NCI-H1092 treated with DMSO at 0.1 percent for 48 hours (cell line): Measurements from ENCODE around the gene ECT2.
"Not testable (repeated sequence)": the region's sequence is repeated elsewhere in the genome, so short reads cannot be mapped to it uniquely, and the experiment has no call there.

Experiments used
- DNase-seq: peaks from one replicate; lab custom pipeline; 2025; lab: John Stamatoyannopoulos, UW

The ECT2 gene, protein sequence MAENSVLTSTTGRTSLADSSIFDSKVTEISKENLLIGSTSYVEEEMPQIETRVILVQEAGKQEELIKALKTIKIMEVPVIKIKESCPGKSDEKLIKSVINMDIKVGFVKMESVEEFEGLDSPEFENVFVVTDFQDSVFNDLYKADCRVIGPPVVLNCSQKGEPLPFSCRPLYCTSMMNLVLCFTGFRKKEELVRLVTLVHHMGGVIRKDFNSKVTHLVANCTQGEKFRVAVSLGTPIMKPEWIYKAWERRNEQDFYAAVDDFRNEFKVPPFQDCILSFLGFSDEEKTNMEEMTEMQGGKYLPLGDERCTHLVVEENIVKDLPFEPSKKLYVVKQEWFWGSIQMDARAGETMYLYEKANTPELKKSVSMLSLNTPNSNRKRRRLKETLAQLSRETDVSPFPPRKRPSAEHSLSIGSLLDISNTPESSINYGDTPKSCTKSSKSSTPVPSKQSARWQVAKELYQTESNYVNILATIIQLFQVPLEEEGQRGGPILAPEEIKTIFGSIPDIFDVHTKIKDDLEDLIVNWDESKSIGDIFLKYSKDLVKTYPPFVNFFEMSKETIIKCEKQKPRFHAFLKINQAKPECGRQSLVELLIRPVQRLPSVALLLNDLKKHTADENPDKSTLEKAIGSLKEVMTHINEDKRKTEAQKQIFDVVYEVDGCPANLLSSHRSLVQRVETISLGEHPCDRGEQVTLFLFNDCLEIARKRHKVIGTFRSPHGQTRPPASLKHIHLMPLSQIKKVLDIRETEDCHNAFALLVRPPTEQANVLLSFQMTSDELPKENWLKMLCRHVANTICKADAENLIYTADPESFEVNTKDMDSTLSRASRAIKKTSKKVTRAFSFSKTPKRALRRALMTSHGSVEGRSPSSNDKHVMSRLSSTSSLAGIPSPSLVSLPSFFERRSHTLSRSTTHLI

DNA sequence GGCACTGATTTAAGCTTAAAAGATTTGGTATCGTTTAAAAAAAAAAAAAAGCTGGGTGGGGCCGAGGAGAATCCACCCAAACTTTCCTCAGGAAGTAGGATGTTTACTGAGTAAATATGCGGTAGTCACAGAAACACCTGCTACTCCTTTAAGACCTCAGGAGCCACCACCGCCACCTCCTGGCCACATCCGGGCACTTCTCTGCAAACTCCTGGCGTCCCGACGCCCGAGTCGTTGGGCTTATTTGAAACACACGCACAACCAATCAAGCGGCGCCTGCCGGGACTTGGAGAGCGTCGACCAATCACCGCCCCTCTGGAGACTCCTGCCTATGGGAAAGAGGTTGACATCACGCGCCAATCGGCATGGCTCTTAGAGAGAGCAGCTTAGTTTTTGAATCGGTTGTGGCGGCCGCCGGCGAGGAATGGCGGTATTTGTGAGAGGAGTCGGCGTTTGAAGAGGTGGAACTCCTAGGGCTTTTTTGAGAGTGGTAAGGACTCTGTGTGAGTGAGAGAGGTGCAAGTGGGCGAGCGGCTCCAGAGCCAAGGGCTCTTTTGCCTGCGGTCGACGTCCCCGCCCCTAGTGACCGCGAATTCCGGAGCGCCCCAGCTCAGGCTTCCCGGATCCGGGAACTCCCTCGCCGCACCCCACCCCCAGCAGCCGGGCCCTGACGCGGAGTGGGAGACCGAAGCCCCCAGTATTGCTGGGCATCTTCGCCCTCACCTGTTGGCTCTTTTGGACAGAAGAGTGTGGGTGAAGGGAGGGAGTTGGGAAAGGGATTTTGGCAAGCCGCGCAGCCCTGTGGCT lies at the start of gene ECT2:
Gene ECT2 (plus strand): TSS at position 359 of the 807 bp plus-strand sequence. CDS start 3,805 bp downstream, outside the sequence.
- peak; percentile 99 for DNase-seq

DNA sequence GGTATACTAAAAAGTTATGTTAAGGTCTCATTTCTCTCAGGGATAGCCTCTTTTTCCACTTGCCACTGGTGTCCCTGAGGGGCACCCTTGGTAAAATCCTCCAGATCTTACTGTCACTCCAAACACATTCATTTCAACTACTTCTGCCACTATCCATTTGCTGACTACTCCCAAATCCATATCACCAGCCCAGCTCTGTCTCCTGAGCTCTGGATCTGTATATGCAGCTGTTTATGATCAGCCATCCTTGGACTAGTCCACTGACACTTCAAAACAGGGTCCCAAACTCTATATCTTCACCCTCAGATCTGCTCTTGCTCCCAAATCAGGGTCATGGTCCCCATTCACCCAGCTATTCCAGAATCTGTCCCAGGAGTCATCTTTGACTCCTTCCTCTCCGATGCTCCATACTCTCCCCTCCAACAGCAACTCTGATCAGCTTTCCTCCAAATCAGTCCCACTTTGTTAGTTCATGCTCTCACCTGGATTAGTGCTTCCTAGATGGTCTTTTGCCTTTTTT lies 49.5 kb upstream of the ECT2 start:
- DNase-seq = no peak

DNA sequence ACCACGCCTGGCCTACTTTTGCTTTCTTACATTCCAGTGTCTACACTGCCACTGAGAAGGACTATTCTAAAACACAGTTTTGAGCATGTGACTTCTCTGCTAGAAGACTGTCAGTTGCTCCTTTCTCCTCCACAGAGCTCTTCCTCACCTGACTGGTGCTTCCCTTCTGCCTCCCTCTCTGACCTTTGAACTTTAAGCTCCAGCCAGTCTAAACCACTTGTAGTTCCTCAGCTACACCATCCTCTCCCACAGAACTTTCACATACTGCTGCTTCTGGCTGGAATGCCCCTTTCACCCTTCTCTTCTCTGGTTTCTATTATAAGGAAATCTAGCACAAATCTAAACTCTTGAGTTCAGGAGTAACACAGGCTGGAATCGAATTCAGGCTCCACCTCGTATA lies 48.8 kb upstream of the ECT2 start:
- no peak for DNase-seq

GRCh38 chr3:172702256-172702655 lies 48.3 kb upstream of the ECT2 start:
- DNase-seq = no peak

GRCh38 chr3:172702731-172703130 lies 47.8 kb upstream of the ECT2 start:
- not testable (repeated sequence) for DNase-seq

DNA sequence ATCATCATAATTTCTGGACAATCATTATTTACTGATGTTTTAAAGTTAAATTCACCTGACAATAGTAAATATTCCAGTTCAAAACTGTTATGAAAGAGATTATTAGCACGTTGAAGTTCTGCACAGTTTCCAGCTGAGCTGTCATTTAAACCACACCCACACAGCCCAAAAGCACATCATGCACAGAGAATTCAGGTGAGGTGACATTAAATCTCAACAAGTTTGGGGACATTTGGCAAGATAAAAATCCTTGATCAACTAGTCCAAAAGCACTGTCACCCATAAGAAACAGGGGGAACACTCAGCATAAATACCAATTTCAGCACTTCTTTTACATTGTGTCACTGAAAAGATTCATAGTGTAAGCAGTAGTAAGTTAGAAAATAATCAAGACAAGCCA lies 46.5 kb upstream of the ECT2 start:
- DNase-seq = no peak

DNA sequence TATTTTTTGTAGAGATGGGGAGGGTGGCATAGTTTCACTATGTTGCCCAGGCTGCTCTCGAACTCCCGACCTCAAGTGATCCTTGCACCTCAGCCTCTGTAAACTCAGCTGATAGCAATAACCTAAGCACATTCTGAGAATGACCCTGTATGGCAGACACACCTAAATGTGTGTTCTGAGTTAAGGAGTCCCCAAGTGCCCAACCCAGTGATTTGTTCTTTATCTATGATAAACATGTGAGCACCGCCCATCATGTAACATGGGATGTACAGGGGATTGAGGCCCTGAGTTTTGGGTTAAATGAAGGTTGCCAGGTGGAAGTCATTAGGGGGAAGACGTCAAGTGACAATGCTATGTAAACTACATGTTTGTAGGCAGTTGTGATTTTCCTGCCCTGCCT lies 45.4 kb upstream of the ECT2 start:
- DNase-seq = no peak

DNA sequence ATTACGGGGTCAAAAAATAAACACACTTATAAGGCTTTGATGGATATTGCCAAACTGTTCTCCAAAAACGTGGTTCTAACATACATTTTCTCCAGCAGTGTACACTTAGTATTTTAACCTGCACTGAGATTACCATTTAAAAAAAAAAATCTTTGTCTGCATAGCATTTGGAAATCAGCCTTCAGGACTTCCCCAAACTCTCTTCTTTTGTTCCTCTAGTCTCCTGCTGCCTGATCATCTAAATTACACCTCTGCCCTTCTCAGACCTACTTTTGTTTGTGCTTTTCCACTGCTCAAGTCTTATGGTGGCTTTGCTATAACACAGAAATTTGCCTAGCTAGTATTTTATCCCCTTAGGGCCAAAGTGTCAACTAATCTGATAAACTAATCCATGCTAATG lies 43.5 kb upstream of the ECT2 start:
- DNase-seq = no peak

DNA sequence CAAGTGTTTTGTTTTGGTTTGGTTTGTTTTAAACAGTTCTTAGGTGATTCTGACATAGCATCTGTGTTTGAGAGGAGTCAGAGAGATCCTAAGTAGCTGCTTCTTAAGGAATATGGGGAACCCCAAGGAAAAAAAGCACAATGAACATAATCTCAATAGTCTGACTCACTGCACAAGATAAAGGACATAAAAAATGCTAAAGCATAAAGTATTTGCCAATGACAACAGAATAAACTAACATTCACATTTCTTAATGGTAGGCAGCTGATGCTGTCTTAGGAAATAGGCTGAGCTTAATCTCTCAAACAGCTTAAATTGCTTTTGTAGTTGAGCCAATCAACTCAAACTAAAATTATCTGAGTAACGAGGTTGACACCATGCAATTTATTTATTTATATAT lies 42.6 kb upstream of the ECT2 start:
- no peak for DNase-seq

DNA sequence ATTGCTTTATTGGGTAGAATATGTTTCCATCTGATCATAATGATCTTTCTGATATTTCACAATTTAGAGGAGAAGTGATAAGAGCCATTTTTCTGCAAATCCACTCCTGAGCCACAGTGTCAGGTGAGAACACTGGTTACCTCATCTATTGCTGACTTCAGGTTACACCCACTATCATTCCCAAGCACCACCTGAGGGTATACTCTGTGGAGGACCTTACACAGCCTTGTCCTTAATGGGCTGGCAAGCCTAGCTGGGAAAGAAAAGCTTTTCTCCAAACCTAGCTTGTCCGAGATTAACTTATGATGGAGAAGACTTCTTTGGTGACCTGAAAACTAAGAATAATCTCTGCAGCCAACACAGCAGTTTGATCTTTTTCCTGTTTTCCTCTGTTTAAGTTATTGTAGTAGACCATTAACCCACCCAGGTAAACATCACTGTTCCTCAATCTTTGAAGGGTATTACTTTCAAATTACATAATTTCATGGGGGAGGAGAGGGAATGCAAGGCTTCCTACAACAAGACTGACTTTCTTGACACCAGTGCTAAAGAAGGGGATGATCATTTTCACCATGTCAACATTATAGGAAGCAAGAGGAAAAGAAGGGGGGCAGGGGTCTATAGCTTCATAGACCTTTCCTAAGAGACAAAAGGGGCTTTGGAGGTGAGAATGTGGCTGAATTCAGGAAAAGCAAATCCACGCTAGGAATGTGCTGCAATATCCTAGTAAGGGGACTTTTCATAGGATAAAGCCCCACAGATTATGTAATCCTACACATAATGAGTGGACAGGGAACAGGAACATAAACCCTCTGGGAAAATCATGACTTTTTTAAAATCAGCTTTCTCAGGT lies 41.4 kb upstream of the ECT2 start:
- no peak for DNase-seq

GRCh38 chr3:172709774-172710663 lies 40.5 kb upstream of the ECT2 start:
- peak; percentile 27 for DNase-seq

DNA sequence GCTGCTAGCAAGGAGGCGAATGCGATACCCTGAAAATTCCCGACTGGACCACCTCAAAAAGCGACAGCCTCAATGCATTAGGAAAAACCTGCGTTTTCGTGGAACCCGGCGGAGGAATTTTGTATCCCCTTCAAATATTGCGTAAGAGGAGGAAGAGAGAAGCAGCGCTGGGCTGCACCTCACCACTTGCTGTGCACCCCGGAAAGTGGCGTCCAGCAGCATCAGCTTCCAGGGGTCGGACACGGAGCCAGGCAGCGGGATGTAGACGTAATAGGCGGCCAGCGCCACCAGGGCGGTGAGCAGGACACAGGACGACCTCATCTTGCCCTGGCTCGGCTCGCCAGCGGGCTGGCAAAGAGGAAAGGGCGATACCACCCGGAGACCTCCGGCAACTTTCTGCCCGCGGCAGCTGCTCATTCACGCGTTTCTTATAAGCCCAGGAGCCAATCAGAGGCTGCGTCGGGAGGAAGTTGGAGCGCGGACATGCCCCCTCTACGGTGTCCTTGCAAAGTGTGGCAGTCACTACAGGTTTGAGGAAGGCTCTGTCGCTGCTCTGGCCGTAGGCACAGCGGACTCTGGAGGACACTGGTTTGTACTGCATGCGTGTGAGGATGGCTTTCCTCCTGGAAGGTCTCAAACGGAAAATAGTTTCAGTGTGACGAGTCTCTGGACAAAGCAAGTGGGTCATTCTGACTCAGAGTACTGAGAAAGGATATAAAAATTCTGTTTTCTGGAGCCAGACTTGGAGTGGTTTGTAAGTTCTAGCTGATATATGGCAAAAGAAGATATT lies 39.7 kb upstream of the ECT2 start, which contains the start of gene NCEH1:
Gene NCEH1 (minus strand): TSS at position 404 of the 790 bp plus-strand sequence. CDS start 83 bp downstream, at position 321.
- DNase-seq = peak; percentile 91

DNA sequence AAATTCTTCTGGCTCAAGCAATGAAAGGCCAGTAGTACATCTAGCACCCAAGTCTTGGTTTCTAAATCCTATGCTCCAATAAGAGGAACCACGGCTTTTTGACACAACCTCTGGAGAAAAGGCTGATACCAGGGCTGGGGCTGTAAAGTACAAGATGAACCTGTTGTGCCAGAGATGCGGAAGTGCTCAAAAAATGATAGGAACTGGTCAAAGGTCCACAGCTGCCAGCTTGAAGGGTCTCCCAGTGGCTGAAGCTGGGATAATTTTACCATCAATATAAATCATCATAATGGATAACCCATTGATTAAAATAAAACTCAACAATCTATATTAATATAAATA lies 39.1 kb upstream of the ECT2 start:
- DNase-seq = no peak

DNA sequence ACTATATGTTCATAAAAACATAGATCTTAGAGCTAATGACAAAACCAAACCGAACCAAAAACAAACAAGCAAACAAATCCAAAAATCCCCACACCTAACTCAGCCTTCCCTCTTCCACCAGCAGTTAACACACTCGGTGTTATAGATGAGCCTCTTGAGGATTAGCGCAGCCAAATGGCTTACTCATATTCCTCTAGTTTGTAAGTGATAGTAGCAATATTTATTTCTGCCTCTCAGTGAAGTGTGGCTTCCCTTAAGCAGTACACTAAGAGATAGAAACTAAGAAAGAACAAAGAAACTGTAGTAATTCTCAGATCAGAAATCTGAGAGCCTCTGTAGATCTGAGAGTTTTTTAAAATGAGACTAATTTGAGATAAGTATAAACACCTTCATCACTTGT lies 37.2 kb upstream of the ECT2 start:
- no peak for DNase-seq

GRCh38 chr3:172716476-172716875 lies 34.0 kb upstream of the ECT2 start:
- DNase-seq = no peak

- no peak for DNase-seq
Observed at GRCh38 chr3:172717493-172718088, 32.9 kb upstream of the ECT2 start.

DNA sequence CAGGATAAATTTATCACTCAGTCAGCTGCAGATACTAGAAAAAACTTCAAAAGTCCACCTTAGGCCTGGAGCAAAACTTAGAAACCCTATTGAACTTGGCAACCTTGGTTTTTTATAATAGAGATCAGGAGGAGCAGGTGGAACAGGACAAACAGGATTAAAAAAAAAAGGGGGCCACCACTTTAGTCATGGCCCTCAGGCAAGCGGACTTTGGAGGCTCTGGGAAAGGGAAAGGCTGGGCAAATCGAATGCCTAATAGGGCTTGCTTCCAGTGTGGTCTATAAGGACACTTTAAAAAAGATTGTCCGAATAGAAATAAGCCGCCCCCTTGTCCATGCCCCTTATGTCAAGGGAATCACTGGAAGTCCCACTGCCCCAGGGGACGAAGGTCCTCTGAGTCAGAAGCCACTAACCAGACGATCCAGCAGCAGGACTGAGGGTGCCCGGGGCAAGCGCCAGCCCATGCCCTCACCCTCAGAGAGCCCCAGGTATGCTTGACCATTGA lies 27.9 kb upstream of the ECT2 start:
- DNase-seq = not testable (repeated sequence)

GRCh38 chr3:172726380-172726779 lies 24.1 kb upstream of the ECT2 start:
- DNase-seq = no peak
